PC-3 (cell line): ENCODE data around the gene SYTL1. TPM values are rescaled to one million over a fixed set of nuclear protein-coding genes. Genes with fewer than 3 reads are reported as not detected.

Source experiments
- ATAC-seq: fragments of 200-7000 bp; cut with Tn5 transposase; 2 replicates; pipeline ENCODE4 v1.9.1; 2020; ENCODE audit warnings: mild to moderate bottlenecking, moderate library complexity
- BruUV-seq: library from RNA; stranded (reverse); fragments of 400-500 nt; replicated peaks from 2 replicates; lab custom pipeline; 2021; lab: Mats Ljungman, UMichigan
- CTCF ChIA-PET: fragments of 300-600 bp; sonication (Branson Sonifier 250); formaldehyde crosslinking; loops from one replicate; lab custom pipeline; 2022; ENCODE audit warnings: antibody characterized with exemption; lab: Charles Lee
- POLR2A ChIA-PET: fragments of 300-600 bp; sonication (Branson Sonifier 250); formaldehyde crosslinking; loops from one replicate; lab custom pipeline; 2022; ENCODE audit warnings: antibody characterized with exemption; ENCODE audit not compliant: unreplicated experiment; lab: Charles Lee
- DNase-seq: peaks from one replicate; pipeline ENCODE4 v3.0.0-alpha.2; 2015
- H2AFZ ChIP-seq: fragments of 300-600 bp; sonication (generic); 2 replicates; pipeline ENCODE4 v1.6.0; 2016; ENCODE audit warnings: antibody characterized with exemption, low read length
- H3F3A ChIP-seq: fragments of 300-600 bp; sonication (generic); one replicate; pipeline ENCODE4 v1.6.0; 2017; ENCODE audit warnings: antibody characterized with exemption, low read length, control low read depth, mild to moderate bottlenecking; ENCODE audit not compliant: unreplicated experiment
- H3K27ac ChIP-seq: fragments of 300-600 bp; sonication (generic); 2 replicates; pipeline ENCODE4 v1.5.1; 2016; ENCODE audit warnings: mild to moderate bottlenecking, low read length
- H3K27me3 ChIP-seq: fragments of 300-600 bp; sonication (generic); 2 replicates; pipeline ENCODE4 v1.6.1; 2016; ENCODE audit warnings: low read length, mixed read lengths
- H3K36me3 ChIP-seq: fragments of 300-600 bp; sonication (generic); 2 replicates; pipeline ENCODE4 v1.6.1; 2016; ENCODE audit warnings: low read depth, mixed run types, low read length, mixed read lengths
- H3K4me1 ChIP-seq: fragments of 300-600 bp; sonication (generic); 2 replicates; pipeline ENCODE4 v1.5.1; 2016; ENCODE audit warnings: low read length; ENCODE audit not compliant: insufficient read depth
- H3K4me2 ChIP-seq: fragments of 300-600 bp; sonication (generic); 2 replicates; pipeline ENCODE4 v1.6.0; 2016; ENCODE audit warnings: low read length
- H3K4me3 ChIP-seq: fragments of 300-600 bp; sonication (generic); 2 replicates; pipeline ENCODE4 v1.5.1; 2016; ENCODE audit warnings: mild to moderate bottlenecking, low read length, mixed read lengths
- H3K79me2 ChIP-seq: fragments of 300-600 bp; sonication (generic); 2 replicates; pipeline ENCODE4 v1.6.1; 2017; ENCODE audit warnings: low read length, mixed read lengths
- H3K9ac ChIP-seq: fragments of 300-600 bp; sonication (generic); 2 replicates; pipeline ENCODE4 v1.6.0; 2016; ENCODE audit warnings: mild to moderate bottlenecking, low read length
- H3K9me2 ChIP-seq: fragments of 300-600 bp; sonication (generic); replicated peaks from 2 replicates; pipeline ENCODE4 v1.6.1; 2016; ENCODE audit warnings: mixed run types, low read length, mixed read lengths
- H3K9me3 ChIP-seq: fragments of 300-600 bp; sonication (generic); 2 replicates; pipeline ENCODE4 v1.6.1; 2016; ENCODE audit warnings: low read length, mixed read lengths
- H4K20me1 ChIP-seq: fragments of 300-600 bp; sonication (generic); 2 replicates; pipeline ENCODE4 v1.6.1; 2016; ENCODE audit warnings: low read length, mixed read lengths
- CTCF ChIP-seq: fragments of 300-600 bp; sonication (generic); conservative IDR thresholded peaks from 2 replicates; pipeline ENCODE4 v1.5.1; 2017; ENCODE audit warnings: antibody characterized with exemption, low read depth, mild to moderate bottlenecking, low read length
- EZH2 ChIP-seq: fragments of 300-600 bp; sonication (generic); IDR thresholded peaks from one replicate; pipeline ENCODE4 v1.6.1; 2017; ENCODE audit warnings: antibody characterized with exemption, mild to moderate bottlenecking, low read length; ENCODE audit not compliant: unreplicated experiment
- EZH2phosphoT487 ChIP-seq: fragments of 300-600 bp; sonication (generic); IDR thresholded peaks from 2 replicates; pipeline ENCODE4 v1.6.1; 2018; ENCODE audit warnings: mild to moderate bottlenecking, antibody characterized with exemption, low read length, borderline replicate concordance
- intact Hi-C: fragments of 100-400 bp; cut with micrococcal nuclease; formaldehyde crosslinking; loops from 2 replicates; pipeline ENCODE4 v1.9.0; 2023
- total RNA-seq: library from RNA; depleted of rRNA; stranded (reverse); fragments of >200 nt; gene quantifications from 2 replicates; pipeline ENCODE4 v1.2.3, GENCODE V29; 2014

Gene SYTL1
- total RNA-seq, 1 experiment from 2014 or later: 26.8 TPM

GRCh38 chr1:27316860-27317259 is 25.0 kb upstream of the SYTL1 start:
- Histone ChIP-seq H3K9me3 (no peaks in the 10 kb centered on the region), H4K20me1 (no peaks in the 10 kb centered on the region), H2AFZ (no peak overlapping the region), H3F3A (no peaks in the 10 kb centered on the region), H3K9ac (no peak overlapping the region), H3K4me2 (no peak overlapping the region), H3K4me3 (no peak overlapping the region), H3K36me3 (no peaks in the 10 kb centered on the region), H3K9me2 (no peaks in the 10 kb centered on the region), H3K79me2 (no peaks in the 10 kb centered on the region), H3K27me3 (no peaks in the 10 kb centered on the region), H3K27ac (no peak overlapping the region), H3K4me1 (peaks cover 3% of the 10 kb centered on the region; the same call in 1 of the 2 replicates)
- ATAC-seq (no peak), DNase-seq (peak; percentile 32)
- no TSS peak for BruUV-seq
- ChIA-PET POLR2A (interaction anchor here (0.7 kb wide), 1 partner anchor 9 kb away, joined by 3 read pairs; no protein-coding TSS in a partner anchor), CTCF (no interaction called here)
- intact Hi-C loops: no loop called here
- TF ChIP-seq CTCF (no peak), EZH2phosphoT487 (no peak), EZH2 (no peak)

- ChIA-PET CTCF (interaction anchor here (0.5 kb wide), 1 partner anchor 51 kb away, joined by 3 read pairs; no protein-coding TSS in a partner anchor), POLR2A (no interaction called here)
- DNase-seq (no peak), ATAC-seq (no peak)
- Histone ChIP-seq H3K36me3 (no peaks in the 10 kb centered on the region), H3K27me3 (no peaks in the 10 kb centered on the region), H3K27ac (no peak overlapping the region), H3K9me2 (no peaks in the 10 kb centered on the region), H3F3A (no peaks in the 10 kb centered on the region), H3K4me3 (no peak overlapping the region), H3K9me3 (no peaks in the 10 kb centered on the region), H4K20me1 (no peaks in the 10 kb centered on the region), H3K4me2 (no peak overlapping the region), H2AFZ (no peak overlapping the region), H3K4me1 (peaks cover 5% of the 10 kb centered on the region; the same call in 1 of the 2 replicates), H3K79me2 (peaks cover 10% of the 10 kb centered on the region), H3K9ac (no peak overlapping the region)
- TF ChIP-seq EZH2phosphoT487 (no peak), EZH2 (no peak), CTCF (no peak)
- BruUV-seq: no TSS peak
- intact Hi-C loops: no loop called here
These were observed 23.7 kb upstream of the SYTL1 start for GRCh38 chr1:27318136-27318535.

- peaks cover 15% of the 10 kb centered on the region for H3K79me2 ChIP-seq
- ATAC-seq (no peak), DNase-seq (no peak)
- H3K27me3 ChIP-seq: no peaks in the 10 kb centered on the region
- no peak overlapping the region for H3K4me3 ChIP-seq
- H3K36me3 ChIP-seq: no peaks in the 10 kb centered on the region
- H2AFZ ChIP-seq: no peak overlapping the region
- intact Hi-C loops: no loop called here
- H3K9me3 ChIP-seq: no peaks in the 10 kb centered on the region
- no peaks in the 10 kb centered on the region for H3K9me2 ChIP-seq
- H4K20me1 ChIP-seq: no peaks in the 10 kb centered on the region
- CTCF ChIA-PET: interaction anchor here (0.5 kb wide), 1 partner anchor 51 kb away, joined by 3 read pairs; no protein-coding TSS in a partner anchor
- H3K4me1 ChIP-seq: peaks cover 9% of the 10 kb centered on the region; the same call in 1 of the 2 replicates
- POLR2A ChIA-PET: no interaction called here
- BruUV-seq: no TSS peak
- no peak overlapping the region for H3K9ac ChIP-seq
- TF ChIP-seq EZH2phosphoT487 (no peak), EZH2 (no peak)
- H3K27ac ChIP-seq: no peak overlapping the region
- no peak overlapping the region for H3K4me2 ChIP-seq
- no peaks in the 10 kb centered on the region for H3F3A ChIP-seq
These were observed 23.2 kb upstream of the SYTL1 start for GRCh38 chr1:27318596-27318995.
